ENCODE data around the gene PSMD14.
"Not testable (repeated sequence)": the region's sequence is repeated elsewhere in the genome, so short reads cannot be mapped to it uniquely, and the experiment has no call there.

The PSMD14 gene

GRCh38 chr2:161278564-161279229 is 29.5 kb upstream of the PSMD14 start:
- H3K27ac ChIP-seq (ENCODE audit: extremely low read depth, low read depth, low read length); H3K4me3 ChIP-seq (ENCODE audit: low read depth, low read length); H3K4me1 ChIP-seq (ENCODE audit: control insufficient read depth, insufficient read depth, low read length); POLR2A ChIA-PET; H3K36me3 ChIP-seq (ENCODE audit: control insufficient read depth in 2 of 2, insufficient read depth in 1 of 2, low read length in 2 of 2); H3K9me3 ChIP-seq (ENCODE audit: control insufficient read depth, insufficient read depth, low read depth, low read length): not testable (repeated sequence)
- CTCF ChIA-PET, result interaction anchor here (0.6 to 0.8 kb wide), 4 partner anchors 11 to 176 kb away, joined by 3 to 4 read pairs (median 4); no protein-coding TSS in a partner anchor
- TF ChIP-seq ZNF366 (tag by site-specific recombination; conservative IDR thresholded peaks at IDR 0.05), result peak; percentile 44; the same call in 1 of the 2 replicates

GRCh38 chr2:161279230-161279815 is 28.9 kb upstream of the PSMD14 start:
- H3K4me1 ChIP-seq (ENCODE audit: control insufficient read depth, insufficient read depth, low read length); POLR2A ChIA-PET; H3K27ac ChIP-seq (ENCODE audit: extremely low read depth, low read depth, low read length); H3K4me3 ChIP-seq (ENCODE audit: low read depth, low read length); H3K36me3 ChIP-seq (ENCODE audit: control insufficient read depth in 2 of 2, insufficient read depth in 1 of 2, low read length in 2 of 2); H3K9me3 ChIP-seq (ENCODE audit: control insufficient read depth, insufficient read depth, low read depth, low read length): not testable (repeated sequence)
- CTCF ChIA-PET, result interaction anchor here (0.6 to 0.8 kb wide), 2 partner anchors 11 to 29 kb away, joined by 4 read pairs; no protein-coding TSS in a partner anchor

- H3K27ac ChIP-seq (ENCODE audit: extremely low read depth, low read depth, low read length); H3K4me3 ChIP-seq (ENCODE audit: low read depth, low read length); H3K4me1 ChIP-seq (ENCODE audit: control insufficient read depth, insufficient read depth, low read length); POLR2A ChIA-PET; H3K36me3 ChIP-seq (ENCODE audit: control insufficient read depth in 2 of 2, insufficient read depth in 1 of 2, low read length in 2 of 2); H3K9me3 ChIP-seq (ENCODE audit: control insufficient read depth, insufficient read depth, low read depth, low read length): not testable (repeated sequence)
- CTCF ChIA-PET, result interaction anchor here (0.6 to 0.7 kb wide), 2 partner anchors 68 to 1362 kb away, joined by 3 to 4 read pairs; no protein-coding TSS in a partner anchor
Measured at GRCh38 chr2:161280906-161281323, 27.3 kb upstream of the PSMD14 start.

- H3K36me3 ChIP-seq (ENCODE audit: control insufficient read depth in 2 of 2, insufficient read depth in 1 of 2, low read length in 2 of 2); H3K4me3 ChIP-seq (ENCODE audit: low read depth, low read length); H3K27ac ChIP-seq (ENCODE audit: extremely low read depth, low read depth, low read length); POLR2A ChIA-PET; H3K9me3 ChIP-seq (ENCODE audit: control insufficient read depth, insufficient read depth, low read depth, low read length); H3K4me1 ChIP-seq (ENCODE audit: control insufficient read depth, insufficient read depth, low read length): not testable (repeated sequence)
- CTCF ChIA-PET, result interaction anchor here (0.6 to 0.7 kb wide), 5 partner anchors 8 to 339 kb away, joined by 3 read pairs; no protein-coding TSS in a partner anchor
Measured at GRCh38 chr2:161281615-161282310, 26.5 kb upstream of the PSMD14 start.

GRCh38 chr2:161282311-161282644 is 25.9 kb upstream of the PSMD14 start:
- H3K27ac ChIP-seq (ENCODE audit: extremely low read depth, low read depth, low read length); POLR2A ChIA-PET: not testable (repeated sequence)
- CTCF ChIA-PET, result interaction anchor here (0.7 to 1.7 kb wide), 2 partner anchors 9 to 286 kb away, joined by 3 to 9 read pairs; no protein-coding TSS in a partner anchor

GRCh38 chr2:161283926-161284325 is 24.3 kb upstream of the PSMD14 start:
- ChIA-PET CTCF (interaction anchor here (0.6 to 1.7 kb wide), 4 partner anchors 10 to 1174 kb away, joined by 3 to 9 read pairs (median 4); no protein-coding TSS in a partner anchor), POLR2A (no interaction called here)
- TF ChIP-seq ZNF302 (tag by site-specific recombination; IDR thresholded peaks at IDR 0.05; ENCODE audit: low read depth) (no peak), ZNF580 (tag by site-specific recombination; IDR thresholded peaks at IDR 0.05) (no peak), ZNF776 (tag by site-specific recombination; IDR thresholded peaks at IDR 0.05; ENCODE audit: borderline replicate concordance) (no peak), KLF7 (tag by site-specific recombination; IDR thresholded peaks at IDR 0.05; ENCODE audit: borderline replicate concordance) (no peak), ZNF560 (tag by site-specific recombination; IDR thresholded peaks at IDR 0.05; ENCODE audit: borderline replicate concordance) (no peak), GFI1B (tag by site-specific recombination; IDR thresholded peaks at IDR 0.05) (no peak), ZNF292 (tag by site-specific recombination; IDR thresholded peaks at IDR 0.05; ENCODE audit: borderline replicate concordance, low read depth) (no peak), ZNF785 (tag by site-specific recombination; IDR thresholded peaks at IDR 0.05) (no peak), SCRT2 (tag by site-specific recombination; IDR thresholded peaks at IDR 0.05) (no peak), AEBP2 (tag by site-specific recombination; IDR thresholded peaks at IDR 0.05; ENCODE audit: borderline replicate concordance) (no peak), ZNF391 (tag by site-specific recombination; IDR thresholded peaks at IDR 0.05; ENCODE audit: borderline replicate concordance, low read depth) (no peak), ZNF24 (tag by site-specific recombination; IDR thresholded peaks at IDR 0.05) (no peak), ZNF513 (tag by site-specific recombination; IDR thresholded peaks at IDR 0.05) (no peak)
- Histone ChIP-seq H3K4me3 (ENCODE audit: low read depth, low read length) (no peak overlapping the region), H3K4me1 (ENCODE audit: control insufficient read depth, insufficient read depth, low read length) (no peaks in the 10 kb centered on the region), H3K9me3 (ENCODE audit: control insufficient read depth, insufficient read depth, low read depth, low read length) (no peaks in the 10 kb centered on the region), H3K27ac (ENCODE audit: extremely low read depth, low read depth, low read length) (no peak overlapping the region), H3K36me3 (ENCODE audit: control insufficient read depth in 2 of 2, insufficient read depth in 1 of 2, low read length in 2 of 2) (no peaks in the 10 kb centered on the region)

More at GRCh38 chr2:161282311-161282644, 25.9 kb upstream of the PSMD14 start:
- not testable (repeated sequence) for H3K4me3 ChIP-seq (ENCODE audit: low read depth, low read length); H3K36me3 ChIP-seq (ENCODE audit: control insufficient read depth in 2 of 2, insufficient read depth in 1 of 2, low read length in 2 of 2); H3K9me3 ChIP-seq (ENCODE audit: control insufficient read depth, insufficient read depth, low read depth, low read length); H3K4me1 ChIP-seq (ENCODE audit: control insufficient read depth, insufficient read depth, low read length)

All from HEK293 (cell line).